HG02938 (cell line): Measurements from ENCODE around the gene SLPI.

Experiments used
- ATAC-seq: cut with Tn5 transposase; IDR thresholded peaks from one replicate; pipeline ENCODE4 v1.9.1; 2021; ENCODE audit warnings: mild to moderate bottlenecking, moderate library complexity; ENCODE audit not compliant: unreplicated experiment

SLPI gene

GRCh38 chr20:45254383-45255262 lies at the start of gene SLPI:
TSS of gene SLPI (minus strand) at chr20:45254564. CDS start at chr20:45254543, 21 bp downstream.
- ATAC-seq: no peak

- no peak for ATAC-seq
These were observed 49.5 kb upstream of the SLPI start for GRCh38 chr20:45303586-45304463.

- ATAC-seq: no peak
These were observed 47.5 kb upstream of the SLPI start for GRCh38 chr20:45301824-45302271.

GRCh38 chr20:45300961-45301360 lies 46.6 kb upstream of the SLPI start:
- ATAC-seq: no peak

GRCh38 chr20:45299786-45300185 lies 45.4 kb upstream of the SLPI start:
- ATAC-seq: no peak

- ATAC-seq: no peak
These were observed 43.6 kb upstream of the SLPI start for GRCh38 chr20:45297786-45298497.

GRCh38 chr20:45294659-45295058 lies 40.3 kb upstream of the SLPI start:
- ATAC-seq: no peak

- no peak for ATAC-seq
These were observed 39.6 kb upstream of the SLPI start for GRCh38 chr20:45294003-45294368.

GRCh38 chr20:45293041-45294002 lies 39.0 kb upstream of the SLPI start:
- no peak for ATAC-seq

GRCh38 chr20:45292343-45292742 lies 38.0 kb upstream of the SLPI start:
- ATAC-seq: no peak

GRCh38 chr20:45291526-45291925 lies 37.2 kb upstream of the SLPI start:
- ATAC-seq: no peak

- no peak for ATAC-seq
These were observed 36.5 kb upstream of the SLPI start for GRCh38 chr20:45290677-45291355.

- no peak for ATAC-seq
These were observed 35.7 kb upstream of the SLPI start for GRCh38 chr20:45289942-45290676.

GRCh38 chr20:45288860-45289259 lies 34.5 kb upstream of the SLPI start:
- ATAC-seq: no peak

- ATAC-seq: no peak
These were observed 34.0 kb upstream of the SLPI start for GRCh38 chr20:45288376-45288775.

- no peak for ATAC-seq
These were observed 29.2 kb upstream of the SLPI start for GRCh38 chr20:45283551-45284057.

- ATAC-seq: no peak
These were observed 28.6 kb upstream of the SLPI start for GRCh38 chr20:45282700-45283550.

GRCh38 chr20:45279992-45280391 lies 25.6 kb upstream of the SLPI start:
- ATAC-seq: no peak
